ENCODE results near the gene TIMM17A.

Gene TIMM17A

DNA sequence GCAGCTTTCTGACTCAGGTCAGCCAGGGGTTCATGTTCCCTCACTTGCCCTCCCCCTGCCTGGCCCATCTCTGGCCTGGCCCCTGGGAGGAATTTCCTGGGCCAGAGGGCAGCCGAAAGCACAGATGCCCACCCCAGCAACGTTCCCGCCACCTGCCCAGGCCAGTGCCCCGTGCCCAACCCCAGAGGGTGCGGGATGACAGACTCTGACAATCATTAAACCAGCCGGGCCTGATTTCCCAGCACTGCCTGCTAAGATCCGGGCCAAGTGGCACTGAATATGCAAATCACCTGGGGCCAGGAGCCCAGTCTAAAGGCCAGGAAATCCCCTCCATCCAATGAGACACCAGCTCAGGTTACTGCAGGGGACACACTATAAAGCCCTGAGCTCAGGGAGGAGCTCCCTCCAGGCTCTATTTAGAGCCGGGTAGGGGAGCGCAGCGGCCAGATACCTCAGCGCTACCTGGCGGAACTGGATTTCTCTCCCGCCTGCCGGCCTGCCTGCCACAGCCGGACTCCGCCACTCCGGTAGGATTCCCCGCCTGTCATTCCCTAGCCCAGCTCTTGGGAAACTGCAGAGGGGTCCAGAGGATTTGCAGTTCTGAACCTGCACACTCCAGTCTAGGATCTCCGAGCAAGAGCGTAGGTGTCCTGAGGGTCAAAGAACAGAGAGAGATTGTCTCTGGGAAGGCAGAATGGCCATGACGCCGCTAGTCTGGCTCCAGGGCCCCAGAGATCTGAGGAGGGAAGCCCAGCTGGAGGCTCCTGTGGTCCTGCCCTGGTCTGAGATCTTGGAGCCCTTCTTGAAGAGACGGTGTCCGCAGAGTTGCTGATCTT, 55.1 kb downstream of the TIMM17A start, which contains the start of gene ELF3:
TSS of gene ELF3 (plus strand) at position 408 of the 836 bp plus-strand sequence. CDS start 550 bp downstream, outside the sequence.
- FAIRE-seq (no peak), DNase-seq (ENCODE audit: insufficient read length, low spot score) (no peak)
- TF ChIP-seq CTCF (IDR thresholded peaks at IDR 0.05; ENCODE audit: insufficient read depth, missing control alignments), result no peak

GRCh38 chr1:202011994-202012393, 56.7 kb downstream of the TIMM17A start:
- no peak for TF ChIP-seq CTCF (IDR thresholded peaks at IDR 0.05; ENCODE audit: insufficient read depth, missing control alignments)
- DNase-seq (ENCODE audit: insufficient read length, low spot score) (no peak), FAIRE-seq (no peak)

DNA sequence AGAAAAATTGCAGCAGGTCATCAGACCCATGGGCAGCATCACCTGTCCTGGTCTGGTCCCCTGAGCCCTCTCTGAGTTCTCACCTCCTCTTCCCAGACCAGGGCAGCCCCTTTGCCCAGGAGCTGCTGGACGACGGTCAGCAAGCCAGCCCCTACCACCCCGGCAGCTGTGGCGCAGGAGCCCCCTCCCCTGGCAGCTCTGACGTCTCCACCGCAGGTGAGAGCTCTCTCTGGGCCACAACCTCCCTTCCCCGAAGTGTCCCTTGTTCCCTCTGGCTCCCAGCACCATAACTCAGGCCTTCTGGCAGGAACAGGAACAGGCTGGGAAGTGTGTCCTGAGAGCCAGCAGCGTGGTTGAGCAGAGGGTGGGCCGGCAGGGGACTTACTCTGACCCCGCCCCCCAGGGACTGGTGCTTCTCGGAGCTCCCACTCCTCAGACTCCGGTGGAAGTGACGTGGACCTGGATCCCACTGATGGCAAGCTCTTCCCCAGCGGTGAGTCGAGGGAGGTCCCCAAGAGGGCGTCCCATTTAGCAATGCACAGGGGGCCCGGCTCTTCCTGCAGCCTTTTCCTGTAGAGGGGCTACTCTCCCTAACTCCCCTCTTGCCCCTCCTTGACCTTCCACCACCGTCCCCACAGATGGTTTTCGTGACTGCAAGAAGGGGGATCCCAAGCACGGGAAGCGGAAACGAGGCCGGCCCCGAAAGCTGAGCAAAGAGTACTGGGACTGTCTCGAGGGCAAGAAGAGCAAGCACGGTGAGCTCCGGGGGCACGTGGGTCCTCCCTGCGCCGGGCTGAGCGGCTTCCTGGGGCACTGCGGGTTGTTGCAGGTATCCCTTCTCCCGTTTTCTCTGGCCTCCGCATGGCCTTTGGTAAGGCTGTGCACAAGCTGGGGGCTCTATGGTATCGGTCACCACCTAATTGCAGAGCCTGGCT, 57.5 kb downstream of the TIMM17A start:
- DNase-seq (ENCODE audit: insufficient read length, low spot score) (no peak), FAIRE-seq (no peak)

DNA sequence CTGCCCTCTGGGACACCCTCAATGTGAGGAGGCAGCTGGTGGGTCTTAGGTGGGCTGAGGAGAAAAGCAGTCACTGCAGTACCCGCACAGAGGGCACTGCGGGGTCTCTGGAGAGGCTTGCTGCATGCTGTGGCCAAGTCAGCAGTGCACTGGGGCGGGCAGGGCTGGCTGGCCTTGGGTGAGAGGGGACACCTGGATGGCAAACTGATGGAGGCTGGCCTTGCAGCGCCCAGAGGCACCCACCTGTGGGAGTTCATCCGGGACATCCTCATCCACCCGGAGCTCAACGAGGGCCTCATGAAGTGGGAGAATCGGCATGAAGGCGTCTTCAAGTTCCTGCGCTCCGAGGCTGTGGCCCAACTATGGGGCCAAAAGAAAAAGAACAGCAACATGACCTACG, 58.3 kb downstream of the TIMM17A start:
- DNase-seq (ENCODE audit: insufficient read length, low spot score), result no peak
- no peak for FAIRE-seq
- no peak for TF ChIP-seq CTCF (IDR thresholded peaks at IDR 0.05; ENCODE audit: insufficient read depth, missing control alignments)

More for the DNA sequence above, 57.5 kb downstream of the TIMM17A start:
- TF ChIP-seq CTCF (IDR thresholded peaks at IDR 0.05; ENCODE audit: insufficient read depth, missing control alignments), result no peak

DNA sequence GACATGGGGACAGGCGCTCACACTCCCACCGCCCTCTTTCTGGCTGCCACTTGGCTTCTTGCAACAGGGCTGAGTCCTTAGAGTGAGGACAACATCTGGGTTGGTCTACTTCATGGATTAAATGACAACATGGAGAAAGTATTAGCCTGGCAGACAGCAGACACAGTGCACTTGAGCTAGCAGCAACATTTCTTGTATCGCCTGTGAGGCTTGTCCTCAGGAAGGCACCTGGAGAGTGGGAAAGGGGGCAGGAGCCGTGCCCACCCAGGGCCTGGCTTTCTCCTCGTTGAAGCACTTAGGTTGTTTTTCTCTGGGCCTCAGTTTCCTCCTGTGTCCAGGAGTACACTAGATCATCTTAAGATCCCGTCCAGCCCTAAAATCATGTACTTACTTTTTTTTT, 58.8 kb downstream of the TIMM17A start:
- TF ChIP-seq CTCF (IDR thresholded peaks at IDR 0.05; ENCODE audit: insufficient read depth, missing control alignments), result no peak
- FAIRE-seq (no peak), DNase-seq (ENCODE audit: insufficient read length, low spot score) (no peak)

- FAIRE-seq, result no peak
- TF ChIP-seq CTCF (IDR thresholded peaks at IDR 0.05; ENCODE audit: insufficient read depth, missing control alignments), result no peak
- no peak for DNase-seq (ENCODE audit: insufficient read length, low spot score)
Observed at GRCh38 chr1:202014915-202015661, 59.8 kb downstream of the TIMM17A start.

Data from D721Med (cell line).